RWPE1 (cell line): ENCODE measurements around the gene EIF3F.

Experiments used
- CTCF ChIA-PET: fragments of 350-600 bp; sonication (Branson Sonifier 250); formaldehyde crosslinking; extraction: SDS; loops from one replicate; lab custom pipeline; 2021; lab: Yijun Ruan, JAX
- POLR2A ChIA-PET: fragments of 400-600 bp; formaldehyde crosslinking; extraction: SDS; loops from one replicate; lab custom pipeline; 2020; ENCODE audit warnings: antibody characterized with exemption; ENCODE audit not compliant: low non-redundant PET; lab: Yijun Ruan, JAX
- DNase-seq: peaks from one replicate; pipeline ENCODE4 v3.0.0; 2012; ENCODE audit warnings: low spot score
- H3K27ac ChIP-seq: fragments of 450-650 bp; 2 replicates; pipeline ENCODE4 v1.5.1; 2017
- CTCF ChIP-seq: fragments of 450-650 bp; conservative IDR thresholded peaks from 2 replicates; pipeline ENCODE4 v1.5.1; 2017; ENCODE audit warnings: low read depth, mild to moderate bottlenecking

The EIF3F gene

DNA sequence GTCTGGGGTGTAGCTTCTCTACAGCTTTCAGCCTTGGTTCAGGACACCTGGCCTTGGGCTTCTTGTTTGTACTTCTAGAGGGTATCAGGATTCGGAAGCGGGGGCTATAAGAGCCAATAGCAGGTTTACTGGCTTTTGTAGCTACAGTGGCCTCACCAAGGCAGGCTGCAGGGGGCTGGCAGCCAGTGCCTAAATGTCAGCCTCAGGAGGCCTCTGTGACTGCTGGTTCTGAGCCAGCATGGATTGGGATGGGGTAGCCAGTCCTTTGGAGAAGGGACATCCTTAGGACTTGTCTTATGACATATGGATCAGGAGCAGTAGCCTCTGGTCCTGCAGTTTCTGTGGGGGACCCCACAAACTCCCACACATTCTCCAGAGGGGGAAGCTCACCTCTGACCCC, 29.9 kb downstream of the EIF3F start:
- TF ChIP-seq CTCF, result no peak
- no peak for DNase-seq
- POLR2A ChIA-PET, result no interaction called here
- H3K27ac ChIP-seq, result no peak overlapping the region
- CTCF ChIA-PET, result interaction anchor here (0.8 to 3.8 kb wide), 3 partner anchors 11 to 82 kb away, joined by 4 to 17 read pairs (median 6); no protein-coding TSS in a partner anchor

DNA sequence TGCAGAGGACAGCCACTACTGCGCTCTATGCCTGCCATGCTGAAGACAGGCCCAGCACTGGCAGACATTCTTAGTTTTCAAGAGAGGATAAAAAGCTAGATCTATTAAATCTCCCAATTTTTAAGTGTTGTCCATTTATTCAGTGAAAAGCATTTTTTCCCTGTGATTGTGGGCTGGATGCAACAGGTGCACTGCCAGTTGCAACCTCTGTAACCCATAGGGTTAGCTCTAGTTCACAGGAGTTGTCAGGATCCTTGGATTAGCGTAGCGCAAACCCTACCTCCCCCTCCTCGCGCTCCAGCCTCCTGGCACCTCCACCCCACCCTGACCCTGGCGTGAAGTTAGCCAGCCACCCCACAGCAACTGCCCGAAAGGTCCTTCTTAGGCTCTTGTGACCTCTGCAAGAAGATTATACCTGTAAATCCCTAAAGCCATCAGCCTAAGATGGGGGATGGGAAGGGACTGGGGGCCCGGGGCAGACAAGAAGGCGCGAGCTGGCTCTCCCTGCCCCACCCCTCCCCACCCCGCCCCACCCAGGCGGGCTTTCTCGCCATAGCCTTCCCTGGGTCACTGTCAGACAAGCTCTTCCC, 30.9 kb downstream of the EIF3F start:
- POLR2A ChIA-PET, result no interaction called here
- no peak for TF ChIP-seq CTCF
- DNase-seq, result no peak
- CTCF ChIA-PET, result interaction anchor here (0.8 to 3.8 kb wide), 2 partner anchors 65 to 81 kb away, joined by 4 to 17 read pairs; no protein-coding TSS in a partner anchor
- no peak overlapping the region for H3K27ac ChIP-seq

GRCh38 chr11:8018484-8019313, 31.6 kb downstream of the EIF3F start:
- no peak overlapping the region for H3K27ac ChIP-seq
- DNase-seq, result peak; percentile 22
- POLR2A ChIA-PET, result no interaction called here
- no peak for TF ChIP-seq CTCF
- CTCF ChIA-PET, result interaction anchor here (0.6 to 1.5 kb wide), 4 partner anchors 12 to 419 kb away, joined by 3 to 6 read pairs (median 4); no protein-coding TSS in a partner anchor

GRCh38 chr11:8019314-8020243, 32.4 kb downstream of the EIF3F start:
- ChIA-PET POLR2A (interaction anchor here (0.6 kb wide), 1 partner anchor 371 kb away, joined by 3 read pairs; no protein-coding TSS in a partner anchor), CTCF (interaction anchor here (0.6 to 1.5 kb wide), 5 partner anchors 13 to 557 kb away, joined by 3 to 6 read pairs (median 3); no protein-coding TSS in a partner anchor)
- peak; percentile 11 for DNase-seq
- H3K27ac ChIP-seq, result no peak overlapping the region
- no peak for TF ChIP-seq CTCF

DNA sequence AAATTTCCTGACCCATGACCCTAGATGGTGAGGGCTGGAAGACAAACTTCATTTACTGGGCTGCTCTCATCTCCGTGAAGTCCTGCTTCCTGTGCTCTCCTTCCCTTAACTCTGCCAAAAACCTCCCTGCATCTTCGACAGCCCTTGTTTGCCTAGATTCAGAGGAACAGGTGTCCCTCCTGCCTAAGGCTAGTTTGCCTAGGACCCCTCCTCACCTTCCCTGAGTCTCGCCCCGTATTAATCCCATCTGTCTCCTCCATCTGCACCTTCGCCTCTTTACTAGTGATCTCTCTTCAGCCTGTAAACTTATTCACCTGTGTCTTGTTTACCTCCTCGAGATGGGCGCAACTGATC, 33.1 kb downstream of the EIF3F start:
- ChIA-PET CTCF (interaction anchor here (0.7 to 1.5 kb wide), 3 partner anchors 13 to 556 kb away, joined by 3 to 6 read pairs (median 4); no protein-coding TSS in a partner anchor), POLR2A (no interaction called here)
- DNase-seq, result no peak
- H3K27ac ChIP-seq, result no peak overlapping the region
- TF ChIP-seq CTCF, result no peak
